IMR-90 (cell line): Measurements from ENCODE around the gene CSGALNACT2.

Experiments used
- BHLHE40 ChIP-seq: fragments of 150-350 bp; IDR thresholded peaks from 2 replicates; pipeline ENCODE4 v1.6.1; 2016; ENCODE audit warnings: mild to moderate bottlenecking, low read depth, low read length
- CEBPB ChIP-seq: IDR thresholded peaks from 2 replicates; pipeline ENCODE4 v1.6.1; 2012; ENCODE audit warnings: low read depth, low read length, improper control_type of control experiment
- CTCF ChIP-seq: conservative IDR thresholded peaks from 2 replicates; pipeline ENCODE4 v1.5.1; 2012; ENCODE audit warnings: mild to moderate bottlenecking, low read depth, low read length, improper control_type of control experiment
- MAFK ChIP-seq: IDR thresholded peaks from 2 replicates; pipeline ENCODE4 v1.6.1; 2012; ENCODE audit warnings: low read depth, low read length, improper control_type of control experiment
- MXI1 ChIP-seq: IDR thresholded peaks from 2 replicates; pipeline ENCODE4 v1.6.1; 2012; ENCODE audit warnings: low read depth, mild to moderate bottlenecking, low read length, moderate library complexity, borderline replicate concordance
- POLR2A ChIP-seq: IDR thresholded peaks from 2 replicates; pipeline ENCODE4 v1.6.1; 2012; ENCODE audit warnings: mild to moderate bottlenecking, low read depth, low read length
- SMC3 ChIP-seq: fragments of 150-350 bp; IDR thresholded peaks from 2 replicates; pipeline ENCODE4 v1.6.1; 2016; ENCODE audit warnings: low read depth, mild to moderate bottlenecking, antibody characterized with exemption, low read length, moderate library complexity

- TF ChIP-seq CTCF (no peak), POLR2A (no peak), CEBPB (no peak), MXI1 (no peak), SMC3 (no peak), BHLHE40 (no peak), MAFK (no peak)
Observed at GRCh38 chr10:43224321-43224720, 86.1 kb downstream of the CSGALNACT2 start.
